Gastrocnemius medialis (tissue), 4 donors: ENCODE measurements around the gene EPHB6. TPM values are rescaled to one million over a fixed set of nuclear protein-coding genes. Genes with fewer than 3 reads are reported as not detected.

Source experiments
- ATAC-seq, 2 donors: fragments of 150-250 bp; one replicate each; pipeline ENCODE4 v1.9.1; 2016
- DNase-seq, 2 donors: peaks; one replicate each; pipeline ENCODE4 v3.0.0-alpha.2; 2019
- H3K27ac ChIP-seq, 4 donors: fragments of 200-600 bp; sonication (generic); 1 replicate in 1 of 4; 2 replicates in 3 of 4; pipeline ENCODE4 v1.5.1; 2016 to 2018; ENCODE audit warnings: mild to moderate bottlenecking in 2 of 4, moderate library complexity in 1 of 4
- H3K27me3 ChIP-seq, 3 donors: fragments of 200-600 bp; sonication (generic) in 2 of 3; 1 replicate in 1 of 3; 2 replicates in 2 of 3; pipeline versions ENCODE4 v1.5.1 to v1.6.0; 2016 to 2019; ENCODE audit warnings: mild to moderate bottlenecking in 1 of 3, moderate library complexity in 1 of 3
- H3K36me3 ChIP-seq, 2 donors: fragments of 200-600 bp; sonication (generic) in 1 of 2; one replicate each; pipeline ENCODE4 v1.5.1; 2017 to 2018
- H3K4me1 ChIP-seq, 2 donors: fragments of 200-600 bp; sonication (generic) in 1 of 2; one replicate each; pipeline ENCODE4 v1.5.1; 2016 to 2017; ENCODE audit warnings: mild to moderate bottlenecking in 2 of 2
- H3K4me3 ChIP-seq, 4 donors: fragments of 200-600 bp; sonication (generic) in 3 of 4; 1 replicate in 1 of 4; 2 replicates in 3 of 4; pipeline ENCODE4 v1.5.1; 2016 to 2019; ENCODE audit warnings: mild to moderate bottlenecking in 2 of 4
- H3K9me3 ChIP-seq, 3 donors: fragments of 200-600 bp; sonication (generic) in 2 of 3; 1 replicate in 1 of 3; 2 replicates in 2 of 3; pipeline ENCODE4 v1.5.1; 2016 to 2019
- CTCF ChIP-seq, 5 experiments: fragments of 450-650 bp in 3 of 5; fragments of 200-600 bp in 2 of 5; sonication (generic) in 2 of 5; IDR thresholded peaks in 4 of 5; conservative IDR thresholded peaks in 1 of 5; 1 replicate in 4 of 5; 2 replicates in 1 of 5; pipeline ENCODE4 v1.5.1; 2016 to 2019; ENCODE audit warnings: antibody characterized with exemption in 5 of 5, mild to moderate bottlenecking in 3 of 5, moderate library complexity in 3 of 5
- POLR2A ChIP-seq, 2 donors: fragments of 450-650 bp; IDR thresholded peaks; one replicate each; pipeline ENCODE4 v1.6.1; 2017; ENCODE audit warnings: antibody characterized with exemption in 2 of 2, mild to moderate bottlenecking in 2 of 2, moderate library complexity in 2 of 2
- in situ Hi-C, 4 donors: fragments of 200-750 bp; cut with MboI; loops; one replicate each; pipeline versions ENCODE4 v1.15.0 to v1.8.0; 2017; ENCODE audit warnings: low sequenced_read_pairs in 4 of 4
- intact Hi-C: fragments of 100-400 bp; cut with DNase I; formaldehyde crosslinking; loops from one replicate; pipeline ENCODE4 v1.15.1; 2023; ENCODE audit warnings: low total_unique reads
- total RNA-seq, 4 donors: library from RNA; depleted of rRNA; stranded (reverse); fragments of >200 nt; gene quantifications; one replicate each; pipeline versions ENCODE4 v1.1.0 to v1.2.3, GENCODE V29; 2016

EPHB6 gene
- total RNA-seq, 4 donors from 2014 or later, result 2.0 to 8.9 (median 2.8) TPM

- intact Hi-C loops, result no loop called here
Observed at GRCh38 chr7:142910031-142910433, 55.2 kb downstream of the EPHB6 start.

GRCh38 chr7:142910481-142910880, 55.6 kb downstream of the EPHB6 start:
- in situ Hi-C loops, result no loop called here
- DNase-seq, result no peak
- H3K4me3 ChIP-seq, result no peak overlapping the region
- ATAC-seq, result no peak
- H3K27ac ChIP-seq, result no peak overlapping the region
- no peaks in the 10 kb centered on the region for H3K4me1 ChIP-seq
- no peak for TF ChIP-seq CTCF (IDR thresholded peaks at IDR 0.05 in 4 of 5, conservative IDR thresholded peaks at IDR 0.05 in 1 of 5)
- TF ChIP-seq POLR2A (IDR thresholded peaks at IDR 0.05), result no peak
- H3K9me3 ChIP-seq, result no peaks in the 10 kb centered on the region
- no peaks in the 10 kb centered on the region for H3K27me3 ChIP-seq
- intact Hi-C loops, result no loop called here
- H3K36me3 ChIP-seq, result no peaks in the 10 kb centered on the region

More at GRCh38 chr7:142910031-142910433, 55.2 kb downstream of the EPHB6 start:
- no peak for TF ChIP-seq POLR2A (IDR thresholded peaks at IDR 0.05)
- TF ChIP-seq CTCF (IDR thresholded peaks at IDR 0.05 in 4 of 5, conservative IDR thresholded peaks at IDR 0.05 in 1 of 5), result no peak
- H3K27me3 ChIP-seq, result no peaks in the 10 kb centered on the region
- H3K27ac ChIP-seq, result no peak overlapping the region
- no peaks in the 10 kb centered on the region for H3K36me3 ChIP-seq
- no peak for DNase-seq
- H3K4me3 ChIP-seq, result no peak overlapping the region
- ATAC-seq, result no peak
- no peaks in the 10 kb centered on the region for H3K9me3 ChIP-seq
- no peaks in the 10 kb centered on the region for H3K4me1 ChIP-seq
- in situ Hi-C loops, result no loop called here

GRCh38 chr7:142913051-142913450, 58.2 kb downstream of the EPHB6 start:
- no peak for DNase-seq
- Histone ChIP-seq H3K9me3 (no peaks in the 10 kb centered on the region), H3K36me3 (no peaks in the 10 kb centered on the region), H3K27ac (no peak overlapping the region), H3K4me3 (no peak overlapping the region), H3K4me1 (no peaks in the 10 kb centered on the region), H3K27me3 (no peaks in the 10 kb centered on the region)
- intact Hi-C loops (no loop called here), in situ Hi-C loops (no loop called here)
- ATAC-seq, result no peak
- TF ChIP-seq POLR2A (IDR thresholded peaks at IDR 0.05) (no peak), CTCF (IDR thresholded peaks at IDR 0.05 in 4 of 5, conservative IDR thresholded peaks at IDR 0.05 in 1 of 5) (no peak)

- DNase-seq, result no peak
- H3K27ac ChIP-seq, result no peak overlapping the region
- no peak for ATAC-seq
- TF ChIP-seq POLR2A (IDR thresholded peaks at IDR 0.05) (no peak), CTCF (IDR thresholded peaks at IDR 0.05 in 4 of 5, conservative IDR thresholded peaks at IDR 0.05 in 1 of 5) (no peak)
- H3K4me3 ChIP-seq, result no peak overlapping the region
- intact Hi-C loops, result no loop called here
- H3K4me1 ChIP-seq, result no peaks in the 10 kb centered on the region
- no peaks in the 10 kb centered on the region for H3K9me3 ChIP-seq
- H3K27me3 ChIP-seq, result no peaks in the 10 kb centered on the region
- no peaks in the 10 kb centered on the region for H3K36me3 ChIP-seq
- in situ Hi-C loops, result no loop called here
Observed at GRCh38 chr7:142913566-142913965, 58.7 kb downstream of the EPHB6 start.

GRCh38 chr7:142914121-142914520, 59.2 kb downstream of the EPHB6 start:
- Histone ChIP-seq H3K27me3 (no peaks in the 10 kb centered on the region), H3K27ac (no peak overlapping the region), H3K4me1 (no peaks in the 10 kb centered on the region), H3K36me3 (no peaks in the 10 kb centered on the region), H3K9me3 (no peaks in the 10 kb centered on the region), H3K4me3 (no peak overlapping the region)
- intact Hi-C loops (no loop called here), in situ Hi-C loops (no loop called here)
- ATAC-seq, result no peak
- no peak for DNase-seq
- no peak for TF ChIP-seq CTCF (IDR thresholded peaks at IDR 0.05 in 4 of 5, conservative IDR thresholded peaks at IDR 0.05 in 1 of 5)
- TF ChIP-seq POLR2A (IDR thresholded peaks at IDR 0.05), result no peak
